ENCODE data around the gene FNDC5. TPM values are rescaled to one million over a fixed set of nuclear protein-coding genes. Genes with fewer than 3 reads are reported as not detected.
A peak's percentile ranks its signal among the peaks of the same experiment; 100 is the strongest.

Gene FNDC5
- total RNA-seq, 6 experiments from 2014 or later: 0.28 to 0.90 (median 0.58) TPM

GRCh38 chr1:32894681-32895080, 24.0 kb upstream of the FNDC5 start:
- Mint-ChIP-seq H3K27me3 (ENCODE audit: insufficient read depth) (peaks cover 7% of the 10 kb centered on the region), H3K27ac (no peak overlapping the region), H3K9me3 (peaks cover 4% of the 10 kb centered on the region; the same call in 1 of the 2 replicates), H3K4me1 (ENCODE audit: low read depth) (peaks cover 20% of the 10 kb centered on the region), H3K4me3 (no peak overlapping the region), H3K36me3 (ENCODE audit: low read depth) (peaks cover 4% of the 10 kb centered on the region; the same call in 1 of the 2 replicates)
- no peak for TF ChIP-seq CTCF (IDR thresholded peaks at IDR 0.05)
- no peak for DNase-seq

GRCh38 chr1:32894019-32894600, 23.4 kb upstream of the FNDC5 start:
- no peak for TF ChIP-seq CTCF (IDR thresholded peaks at IDR 0.05)
- Mint-ChIP-seq H3K27me3 (ENCODE audit: insufficient read depth) (peaks cover 12% of the 10 kb centered on the region), H3K27ac (no peak overlapping the region), H3K4me3 (no peak overlapping the region), H3K4me1 (ENCODE audit: low read depth) (peaks cover 20% of the 10 kb centered on the region), H3K9me3 (peaks cover 4% of the 10 kb centered on the region; the same call in 1 of the 2 replicates), H3K36me3 (ENCODE audit: low read depth) (peaks cover 4% of the 10 kb centered on the region; the same call in 1 of the 2 replicates)
- DNase-seq: no peak

GRCh38 chr1:32893198-32894018, 22.7 kb upstream of the FNDC5 start:
- peak; percentile 68 for TF ChIP-seq CTCF (IDR thresholded peaks at IDR 0.05)
- no peak for DNase-seq

GRCh38 chr1:32892368-32893197, 21.9 kb upstream of the FNDC5 start:
- peak overlapping the region; percentile 57; the same call in 1 of the 2 replicates for H3K4me3 Mint-ChIP-seq
- peaks cover 4% of the 10 kb centered on the region; the same call in 1 of the 2 replicates for H3K36me3 Mint-ChIP-seq (ENCODE audit: low read depth)
- H3K4me1 Mint-ChIP-seq (ENCODE audit: low read depth): peaks cover 18% of the 10 kb centered on the region
- DNase-seq: no peak
- H3K27ac Mint-ChIP-seq: no peak overlapping the region
- H3K9me3 Mint-ChIP-seq: peaks cover 4% of the 10 kb centered on the region; the same call in 1 of the 2 replicates
- TF ChIP-seq CTCF (IDR thresholded peaks at IDR 0.05): peak; percentile 85
- H3K27me3 Mint-ChIP-seq (ENCODE audit: insufficient read depth): peaks cover 13% of the 10 kb centered on the region

More at GRCh38 chr1:32893198-32894018, 22.7 kb upstream of the FNDC5 start:
- Mint-ChIP-seq H3K36me3 (ENCODE audit: low read depth) (peaks cover 4% of the 10 kb centered on the region; the same call in 1 of the 2 replicates), H3K4me1 (ENCODE audit: low read depth) (peaks cover 20% of the 10 kb centered on the region), H3K27ac (no peak overlapping the region), H3K9me3 (peaks cover 4% of the 10 kb centered on the region; the same call in 1 of the 2 replicates), H3K27me3 (ENCODE audit: insufficient read depth) (peaks cover 13% of the 10 kb centered on the region), H3K4me3 (peak overlapping the region; percentile 57; the same call in 1 of the 2 replicates)

- no peak for TF ChIP-seq CTCF (IDR thresholded peaks at IDR 0.05)
- DNase-seq: no peak
- H3K4me3 Mint-ChIP-seq: no peak overlapping the region
- peaks cover 4% of the 10 kb centered on the region; the same call in 1 of the 2 replicates for H3K9me3 Mint-ChIP-seq
- H3K36me3 Mint-ChIP-seq (ENCODE audit: low read depth): peaks cover 4% of the 10 kb centered on the region; the same call in 1 of the 2 replicates
- H3K27ac Mint-ChIP-seq: no peak overlapping the region
- H3K4me1 Mint-ChIP-seq (ENCODE audit: low read depth): peaks cover 12% of the 10 kb centered on the region
- peaks cover 13% of the 10 kb centered on the region for H3K27me3 Mint-ChIP-seq (ENCODE audit: insufficient read depth)
Measured at GRCh38 chr1:32891630-32892029, 20.9 kb upstream of the FNDC5 start.

Measured in HFFc6 (cell line).